Effector memory CD4-positive, alpha-beta T cell (primary cell): Measurements from ENCODE around the gene REEP1.

Source experiments
- DNase-seq, 3 donors: peaks; one replicate each; pipeline ENCODE4 v3.0.0-alpha.2; 2020
- H3K27ac ChIP-seq: 2 replicates; pipeline ENCODE4 v1.7.0; 2013; ENCODE audit warnings: mild to moderate bottlenecking, low read length, moderate library complexity; ENCODE audit not compliant: insufficient read depth, poor library complexity, severe bottlenecking
- H3K27me3 ChIP-seq: replicated peaks from 2 replicates; pipeline ENCODE4 v1.7.0; 2013; ENCODE audit warnings: mild to moderate bottlenecking, low read length; ENCODE audit not compliant: insufficient read depth, control insufficient read depth, poor library complexity, severe bottlenecking
- H3K36me3 ChIP-seq: 2 replicates; pipeline ENCODE4 v1.7.0; 2013; ENCODE audit warnings: mild to moderate bottlenecking, low read length, moderate library complexity; ENCODE audit not compliant: control insufficient read depth, insufficient read depth
- H3K4me1 ChIP-seq: 2 replicates; pipeline ENCODE4 v1.7.0; 2013; ENCODE audit warnings: low read length, mild to moderate bottlenecking; ENCODE audit not compliant: control insufficient read depth, insufficient read depth, poor library complexity, severe bottlenecking
- H3K4me3 ChIP-seq: 2 replicates; pipeline ENCODE4 v1.7.0; 2013; ENCODE audit warnings: low read length, low read depth, mild to moderate bottlenecking; ENCODE audit not compliant: insufficient read depth, poor library complexity, severe bottlenecking
- H3K9me3 ChIP-seq: 2 replicates; pipeline ENCODE4 v1.7.0; 2013; ENCODE audit warnings: mild to moderate bottlenecking, low read length, moderate library complexity; ENCODE audit not compliant: control insufficient read depth
- total RNA-seq, 3 donors: gene quantifications; one replicate each; lab custom pipeline; 2026; lab: John Stamatoyannopoulos, UW

REEP1 gene
- 0 reads per million in 3 donors for total RNA-seq

- peaks cover under 1% of the 10 kb centered on the region for H3K9me3 ChIP-seq
- DNase-seq: no peak
- peaks cover 35% of the 10 kb centered on the region for H3K27me3 ChIP-seq
- peaks cover 5% of the 10 kb centered on the region for H3K4me1 ChIP-seq
- H3K36me3 ChIP-seq: no peaks in the 10 kb centered on the region
- H3K4me3 ChIP-seq: peak within 1 kb of the TSS; percentile 37
- no peak within 1 kb of the TSS for H3K27ac ChIP-seq
Observed at GRCh38 chr2:86337244-86337835, at the start of gene REEP1. REEP1 (minus strand) TSS chr2:86337626; CDS start chr2:86337510, 116 bp downstream.

- Histone ChIP-seq H3K27me3 (no peaks in the 10 kb centered on the region), H3K9me3 (no peaks in the 10 kb centered on the region), H3K27ac (no peak overlapping the region), H3K4me1 (no peaks in the 10 kb centered on the region), H3K36me3 (no peaks in the 10 kb centered on the region), H3K4me3 (no peak overlapping the region)
- DNase-seq: no peak
Observed at GRCh38 chr2:86383844-86384243, 46.4 kb upstream of the REEP1 start.

- Histone ChIP-seq H3K27ac (no peak overlapping the region), H3K9me3 (no peaks in the 10 kb centered on the region), H3K36me3 (no peaks in the 10 kb centered on the region), H3K4me1 (no peaks in the 10 kb centered on the region), H3K4me3 (no peak overlapping the region), H3K27me3 (no peaks in the 10 kb centered on the region)
- no peak for DNase-seq
Observed at GRCh38 chr2:86382698-86383097, 45.3 kb upstream of the REEP1 start.

GRCh38 chr2:86382108-86382507, 44.7 kb upstream of the REEP1 start:
- Histone ChIP-seq H3K27ac (no peak overlapping the region), H3K4me3 (no peak overlapping the region), H3K27me3 (no peaks in the 10 kb centered on the region), H3K36me3 (no peaks in the 10 kb centered on the region), H3K9me3 (no peaks in the 10 kb centered on the region), H3K4me1 (no peaks in the 10 kb centered on the region)
- no peak for DNase-seq

GRCh38 chr2:86378469-86378868, 41.0 kb upstream of the REEP1 start:
- Histone ChIP-seq H3K4me1 (no peaks in the 10 kb centered on the region), H3K36me3 (no peaks in the 10 kb centered on the region), H3K9me3 (no peaks in the 10 kb centered on the region), H3K27ac (no peak overlapping the region), H3K4me3 (no peak overlapping the region), H3K27me3 (no peaks in the 10 kb centered on the region)
- DNase-seq: no peak

- Histone ChIP-seq H3K4me1 (peaks cover 4% of the 10 kb centered on the region), H3K4me3 (no peak overlapping the region), H3K27ac (no peak overlapping the region), H3K9me3 (no peaks in the 10 kb centered on the region), H3K36me3 (no peaks in the 10 kb centered on the region), H3K27me3 (no peaks in the 10 kb centered on the region)
- DNase-seq: no peak
Observed at GRCh38 chr2:86375623-86376022, 38.2 kb upstream of the REEP1 start.

GRCh38 chr2:86372641-86373502, 35.4 kb upstream of the REEP1 start:
- no peak for DNase-seq
- Histone ChIP-seq H3K4me3 (no peak overlapping the region), H3K27me3 (no peaks in the 10 kb centered on the region), H3K27ac (no peak overlapping the region), H3K36me3 (no peaks in the 10 kb centered on the region), H3K4me1 (peaks cover 13% of the 10 kb centered on the region), H3K9me3 (no peaks in the 10 kb centered on the region)

- Histone ChIP-seq H3K9me3 (no peaks in the 10 kb centered on the region), H3K4me3 (no peak overlapping the region), H3K27me3 (no peaks in the 10 kb centered on the region), H3K4me1 (peaks cover 13% of the 10 kb centered on the region), H3K36me3 (no peaks in the 10 kb centered on the region), H3K27ac (no peak overlapping the region)
- DNase-seq: no peak
Observed at GRCh38 chr2:86372133-86372532, 34.7 kb upstream of the REEP1 start.

- no peak for DNase-seq
Observed at GRCh38 chr2:86371527-86371926, 34.1 kb upstream of the REEP1 start.

GRCh38 chr2:86370579-86370978, 33.2 kb upstream of the REEP1 start:
- Histone ChIP-seq H3K27me3 (no peaks in the 10 kb centered on the region), H3K4me3 (no peak overlapping the region), H3K9me3 (no peaks in the 10 kb centered on the region), H3K36me3 (no peaks in the 10 kb centered on the region), H3K4me1 (peaks cover 13% of the 10 kb centered on the region), H3K27ac (no peak overlapping the region)
- DNase-seq: no peak

More at GRCh38 chr2:86371527-86371926, 34.1 kb upstream of the REEP1 start:
- H3K4me1 ChIP-seq: peaks cover 13% of the 10 kb centered on the region
- H3K4me3 ChIP-seq: no peak overlapping the region
- no peaks in the 10 kb centered on the region for H3K9me3 ChIP-seq
- no peaks in the 10 kb centered on the region for H3K36me3 ChIP-seq
- no peak overlapping the region for H3K27ac ChIP-seq
- no peaks in the 10 kb centered on the region for H3K27me3 ChIP-seq
